Endothelial cell of umbilical vein (primary cell): Measurements from ENCODE around the gene SRSF6. TPM values are rescaled to one million over a fixed set of nuclear protein-coding genes. Genes with fewer than 3 reads are reported as not detected.

ENCODE experiments used
- BruUV-seq: library from RNA; stranded (reverse); fragments of 400-500 nt; replicated peaks from 2 replicates; lab custom pipeline; 2021; lab: Mats Ljungman, UMichigan
- CTCF ChIA-PET: fragments of 300-600, 350-600 bp; sonication (Branson Sonifier 250); formaldehyde crosslinking; loops from one replicate; lab custom pipeline; 2021; ENCODE audit warnings: antibody characterized with exemption, inconsistent platforms; lab: Charles Lee
- POLR2A ChIA-PET: fragments of 300-600, 350-600 bp; sonication (Branson Sonifier 250); formaldehyde crosslinking; loops from one replicate; lab custom pipeline; 2021; ENCODE audit warnings: antibody characterized with exemption, inconsistent platforms; lab: Charles Lee
- DNase-seq: peaks from one replicate; pipeline ENCODE4 v3.0.0-alpha.2; 2011; ENCODE audit warnings: low read depth, low spot score
- FAIRE-seq: peaks from 2 replicates; lab custom pipeline; 2011; peaks lifted over from hg19 to GRCh38; lab: Jason Lieb, UNC
- H2AFZ ChIP-seq: 2 replicates; pipeline ENCODE4 v1.6.0; 2012; ENCODE audit warnings: low read depth, low read length, control low read depth, inconsistent platforms
- H3K27ac ChIP-seq: 2 replicates; pipeline ENCODE4 v1.5.1; 2011; ENCODE audit warnings: low read depth, mild to moderate bottlenecking, control low read depth, low read length, moderate library complexity; ENCODE audit not compliant: insufficient read depth
- H3K27me3 ChIP-seq, 2 experiments: 2 replicates each; pipeline versions ENCODE4 v1.6.0 to v1.6.1; 2011; ENCODE audit warnings: low read length in 2 of 2, mixed read lengths in 1 of 2; ENCODE audit not compliant: control insufficient read depth in 2 of 2, insufficient read depth in 2 of 2
- H3K36me3 ChIP-seq, 2 experiments: 2 replicates in 1 of 2; 3 replicates in 1 of 2; pipeline ENCODE4 v1.5.1; 2011; ENCODE audit warnings: low read length in 2 of 2, mild to moderate bottlenecking in 1 of 2, moderate library complexity in 1 of 2; ENCODE audit not compliant: control insufficient read depth in 2 of 2, insufficient read depth in 2 of 2; ENCODE audit errors: extremely low read depth in 1 of 2
- H3K4me1 ChIP-seq: 3 replicates; pipeline ENCODE4 v1.5.1; 2011; ENCODE audit warnings: mild to moderate bottlenecking, low read length; ENCODE audit not compliant: control insufficient read depth, insufficient read depth; ENCODE audit errors: extremely low read depth
- H3K4me2 ChIP-seq: 2 replicates; pipeline ENCODE4 v1.6.1; 2011; ENCODE audit warnings: low read length, control low read depth, mixed read lengths; ENCODE audit not compliant: insufficient read depth
- H3K4me3 ChIP-seq, 3 experiments: fragments of 200-600 bp in 1 of 3; sonication (generic), shearing (Covaris generic) in 1 of 3; replicated peaks in 1 of 3; 2 replicates each; pipeline ENCODE4 v1.5.1; 2011 to 2016; ENCODE audit warnings: control low read depth in 3 of 3, low read length in 3 of 3, mild to moderate bottlenecking in 2 of 3, inconsistent platforms in 1 of 3, low read depth in 1 of 3, moderate library complexity in 1 of 3; ENCODE audit not compliant: insufficient read depth in 1 of 3
- H3K79me2 ChIP-seq: 2 replicates; pipeline ENCODE4 v1.6.0; 2012; ENCODE audit warnings: low read length, inconsistent platforms; ENCODE audit not compliant: control insufficient read depth, insufficient read depth
- H3K9ac ChIP-seq: replicated peaks from 2 replicates; pipeline ENCODE3; 2011; ENCODE audit warnings: low read length, control low read depth; ENCODE audit not compliant: insufficient read depth; ENCODE audit errors: extremely low read depth
- H3K9me1 ChIP-seq: replicated peaks from 3 replicates; pipeline ENCODE4 v1.6.0; 2011; ENCODE audit warnings: mild to moderate bottlenecking, low read length; ENCODE audit not compliant: control insufficient read depth, insufficient read depth; ENCODE audit errors: extremely low read depth
- H3K9me3 ChIP-seq: replicated peaks from 2 replicates; pipeline ENCODE4 v1.5.1; 2012; ENCODE audit warnings: low read length, inconsistent platforms; ENCODE audit not compliant: control insufficient read depth, insufficient read depth
- H4K20me1 ChIP-seq: replicated peaks from 2 replicates; pipeline ENCODE3; 2011; ENCODE audit warnings: mild to moderate bottlenecking, low read length; ENCODE audit not compliant: control insufficient read depth, insufficient read depth; ENCODE audit errors: extremely low read depth
- EZH2 ChIP-seq: IDR thresholded peaks from 2 replicates; pipeline ENCODE4 v1.6.1; 2012; ENCODE audit warnings: borderline replicate concordance, low read depth, mild to moderate bottlenecking, moderate library complexity, low read length, inconsistent platforms; ENCODE audit not compliant: severe bottlenecking
- GATA2 ChIP-seq: IDR thresholded peaks from 2 replicates; pipeline ENCODE4 v1.7.0; 2011; ENCODE audit warnings: low read depth, mild to moderate bottlenecking, moderate library complexity, mixed read lengths, low read length; ENCODE audit not compliant: insufficient read length, insufficient read depth
- MYC ChIP-seq: IDR thresholded peaks from one replicate; pipeline ENCODE4 v1.6.1; 2011; ENCODE audit warnings: mild to moderate bottlenecking, low read depth, low read length
- POLR2A ChIP-seq: IDR thresholded peaks from 2 replicates; pipeline ENCODE4 v1.6.1; 2012; ENCODE audit warnings: low read depth, mild to moderate bottlenecking, control low read depth, low read length
- POLR2AphosphoS5 ChIP-seq: IDR thresholded peaks from 2 replicates; pipeline ENCODE4 v1.6.1; 2012; ENCODE audit warnings: low read depth, mild to moderate bottlenecking, control low read depth, low read length, moderate library complexity; ENCODE audit not compliant: insufficient read depth
- dilution Hi-C: fragments of 300-500 bp; cut with MboI; formaldehyde crosslinking; loops from one replicate; pipeline ENCODE4 v1.15.0; 2019; ENCODE audit warnings: low sequenced_read_pairs; ENCODE audit not compliant: extremely low pct_ligation_motif_present
- intact Hi-C: fragments of 100-400 bp; cut with micrococcal nuclease; formaldehyde crosslinking; loops from one replicate; pipeline ENCODE4 v1.10.0; 2022
- polyA plus RNA-seq, 4 experiments: library from polyadenylated mRNA; depleted of rRNA in 3 of 4; stranded (reverse) in 3 of 4; unstranded in 1 of 4; fragments of >200 nt; gene quantifications; 2 replicates each; pipeline versions ENCODE4 v1.2.1 to v1.2.3, GENCODE V29; 2011 to 2012; ENCODE audit warnings: missing spikeins in 1 of 4
- total RNA-seq: library from RNA; stranded (reverse); gene quantifications from 2 replicates; pipeline ENCODE4 v1.2.3, GENCODE V29; 2021
- TF ChIP-seq, protein P1 (sequence below): IDR thresholded peaks from 2 replicates; pipeline ENCODE4 v1.6.1; 2011; ENCODE audit not compliant: insufficient read depth, insufficient read length

SRSF6 gene
- total and polyA plus RNA-seq, 2 donors (not counting 3 experiments of a cell fraction or from before 2014, with no cell fraction given), result 61.9 to 157 TPM

DNA sequence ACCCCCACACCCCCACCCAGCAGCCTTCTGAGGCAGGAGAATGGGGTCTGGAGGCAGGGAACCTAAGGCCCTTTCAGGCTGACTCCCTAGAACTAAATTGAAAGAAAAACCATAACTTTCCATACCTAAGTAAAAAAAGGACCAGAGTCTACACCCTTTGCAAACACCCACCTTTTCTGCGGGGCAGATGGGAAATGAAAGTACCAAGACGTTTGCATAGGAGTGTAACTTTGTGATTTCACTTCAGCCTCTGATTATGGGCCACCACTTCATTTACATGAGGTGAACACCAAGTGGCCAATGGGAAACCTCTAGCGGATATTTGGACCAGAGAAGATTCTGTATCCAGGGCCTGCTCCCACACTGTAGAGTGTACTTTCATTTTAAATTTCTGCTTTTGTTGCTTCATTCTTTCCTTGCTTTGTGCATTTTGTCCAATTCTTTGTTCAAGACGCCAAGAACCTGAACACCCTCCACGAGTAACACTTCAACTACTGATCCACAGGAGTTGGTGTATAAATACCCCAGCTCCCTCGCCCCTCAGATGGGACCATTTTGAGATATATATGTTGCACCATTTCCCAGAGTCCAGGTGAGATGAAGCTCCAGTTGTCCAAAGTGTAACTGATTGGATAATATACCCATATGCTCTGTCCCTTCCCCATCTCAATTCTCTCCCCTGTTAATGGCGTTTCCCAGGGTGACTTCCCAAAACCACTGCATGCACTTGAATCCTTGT is 18.9 kb upstream of the SRSF6 start:
- ChIA-PET CTCF (no interaction called here), POLR2A (no interaction called here)
- Histone ChIP-seq H3K4me1 (no peaks in the 10 kb centered on the region), H3K4me2 (no peak overlapping the region), H3K36me3 (no peaks in the 10 kb centered on the region), H4K20me1 (no peaks in the 10 kb centered on the region), H3K9me1 (no peaks in the 10 kb centered on the region), H3K9ac (no peak overlapping the region), H3K27ac (no peak overlapping the region), H2AFZ (no peak overlapping the region), H3K4me3 (no peak overlapping the region), H3K79me2 (no peaks in the 10 kb centered on the region), H3K9me3 (no peaks in the 10 kb centered on the region), H3K27me3 (no peaks in the 10 kb centered on the region)
- TF ChIP-seq, protein P1, sequence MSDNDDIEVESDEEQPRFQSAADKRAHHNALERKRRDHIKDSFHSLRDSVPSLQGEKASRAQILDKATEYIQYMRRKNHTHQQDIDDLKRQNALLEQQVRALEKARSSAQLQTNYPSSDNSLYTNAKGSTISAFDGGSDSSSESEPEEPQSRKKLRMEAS, result no peak
- no peak for TF ChIP-seq POLR2A
- no peak for TF ChIP-seq EZH2
- no peak for TF ChIP-seq POLR2AphosphoS5
- no peak for TF ChIP-seq GATA2
- no peak for TF ChIP-seq MYC
- dilution Hi-C loops (no loop called here), intact Hi-C loops (no loop called here)
- FAIRE-seq (no peak), DNase-seq (no peak)
- BruUV-seq, result no TSS peak

DNA sequence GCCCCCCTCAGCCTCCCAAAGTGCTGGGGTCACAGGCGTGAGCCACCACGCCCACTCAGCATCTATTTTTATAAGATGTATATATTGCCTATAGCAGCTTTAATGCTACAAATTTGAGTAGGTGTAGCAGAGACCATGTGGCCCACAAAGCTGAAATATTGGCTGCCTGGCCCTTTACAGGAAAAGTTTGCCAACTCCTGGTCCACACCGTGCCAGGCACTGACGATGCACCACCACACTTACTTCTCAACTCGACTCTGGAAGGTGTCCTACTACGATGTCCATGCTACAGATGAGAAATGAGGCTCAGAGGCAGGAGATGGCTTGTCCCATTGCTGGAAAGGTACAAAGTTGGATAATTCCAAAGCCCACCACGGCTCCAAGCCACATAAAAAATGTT is 17.2 kb upstream of the SRSF6 start:
- H3K4me3 ChIP-seq, result no peak overlapping the region
- FAIRE-seq, result no peak
- ChIA-PET CTCF (interaction anchor here (0.7 to 1.9 kb wide), 3 partner anchors 9 to 672 kb away, joined by 3 to 9 read pairs (median 4); no protein-coding TSS in a partner anchor), POLR2A (no interaction called here)
- dilution Hi-C loops (no loop called here), intact Hi-C loops (no loop called here)
- no peak for TF ChIP-seq GATA2
- DNase-seq, result no peak
- no peak overlapping the region for H3K9ac ChIP-seq
- no peak overlapping the region for H3K4me2 ChIP-seq
- no peak overlapping the region for H3K27ac ChIP-seq
- H2AFZ ChIP-seq, result no peak overlapping the region
- no peaks in the 10 kb centered on the region for H3K27me3 ChIP-seq
- no peaks in the 10 kb centered on the region for H4K20me1 ChIP-seq
- no TSS peak for BruUV-seq
- no peaks in the 10 kb centered on the region for H3K36me3 ChIP-seq
- H3K9me3 ChIP-seq, result no peaks in the 10 kb centered on the region
- no peaks in the 10 kb centered on the region for H3K9me1 ChIP-seq
- H3K79me2 ChIP-seq, result no peaks in the 10 kb centered on the region
- no peaks in the 10 kb centered on the region for H3K4me1 ChIP-seq
